AG04450 (cell line): ENCODE measurements around the gene B4GALT1. TPM values are rescaled to one million over a fixed set of nuclear protein-coding genes. Genes with fewer than 3 reads are reported as not detected.
"Not testable (repeated sequence)": the region's sequence is repeated elsewhere in the genome, so short reads cannot be mapped to it uniquely, and the experiment has no call there.

Experiments used
- CTCF ChIA-PET: fragments of 300-600, 350-600 bp; formaldehyde crosslinking; extraction: SDS; loops from one replicate; lab custom pipeline; 2022; ENCODE audit warnings: antibody characterized with exemption, inconsistent platforms; lab: Charles Lee
- POLR2A ChIA-PET: fragments of 350-600 bp; formaldehyde crosslinking; extraction: SDS; loops from one replicate; lab custom pipeline; 2021; ENCODE audit warnings: antibody characterized with exemption, inconsistent platforms; lab: Yijun Ruan, JAX
- DNase-seq: peaks from one replicate; pipeline ENCODE4 v3.0.0-alpha.2; 2011; ENCODE audit warnings: low read depth, low spot score
- H3K27ac ChIP-seq: one replicate; pipeline ENCODE4 v1.5.1; 2012; ENCODE audit warnings: low read depth, low read length, control low read depth
- H3K27me3 ChIP-seq: one replicate; pipeline ENCODE4 v1.6.0; 2012; ENCODE audit warnings: low read length; ENCODE audit not compliant: control insufficient read depth, insufficient read depth
- H3K4me3 ChIP-seq: 2 replicates; pipeline ENCODE4 v1.5.1; 2011; ENCODE audit warnings: mild to moderate bottlenecking, low read depth, low read length, control low read depth
- H3K9me3 ChIP-seq: 2 replicates; pipeline ENCODE4 v1.5.1; 2012; ENCODE audit warnings: low read length; ENCODE audit not compliant: control insufficient read depth, insufficient read depth
- CTCF ChIP-seq: IDR thresholded peaks from 2 replicates; pipeline ENCODE4 v1.5.1; 2011; ENCODE audit warnings: low read depth, low read length, control low read depth, inconsistent platforms
- polyA plus RNA-seq: library from polyadenylated mRNA; depleted of rRNA; stranded (reverse); fragments of >200 nt; gene quantifications from 2 replicates; pipeline ENCODE4 v1.2.3, GENCODE V29; 2011

The B4GALT1 gene
- polyA plus RNA-seq, 1 experiment: 57.0 TPM

GRCh38 chr9:33163433-33164137 is 3.6 kb downstream of the B4GALT1 start:
- POLR2A ChIA-PET: interaction anchor here (1.8 to 2.0 kb wide), 2 partner anchors 13 to 31 kb away, joined by 5 read pairs; no protein-coding TSS in a partner anchor
- TF ChIP-seq CTCF: no peak
- H3K27me3 ChIP-seq: no peaks in the 10 kb centered on the region
- H3K9me3 ChIP-seq: no peaks in the 10 kb centered on the region; the same call in 1 of the 2 replicates
- peak overlapping the region; percentile 88 for H3K27ac ChIP-seq
- DNase-seq: no peak
- CTCF ChIA-PET: interaction anchor here (0.9 kb wide), 1 partner anchor 63 kb away, joined by 3 read pairs; no protein-coding TSS in a partner anchor
- H3K4me3 ChIP-seq: peak overlapping the region; percentile 41

- no peak overlapping the region for H3K4me3 ChIP-seq
- DNase-seq: no peak
- POLR2A ChIA-PET: interaction anchor here (1.8 to 2.0 kb wide), 2 partner anchors 12 to 30 kb away, joined by 5 read pairs; no protein-coding TSS in a partner anchor
- CTCF ChIA-PET: interaction anchor here (0.9 kb wide), 1 partner anchor 63 kb away, joined by 3 read pairs; no protein-coding TSS in a partner anchor
- H3K27me3 ChIP-seq: no peaks in the 10 kb centered on the region
- no peak for TF ChIP-seq CTCF
- peak overlapping the region; percentile 88 for H3K27ac ChIP-seq
- H3K9me3 ChIP-seq: no peaks in the 10 kb centered on the region; the same call in 1 of the 2 replicates
These were observed 4.3 kb downstream of the B4GALT1 start for GRCh38 chr9:33162721-33163311.

GRCh38 chr9:33161589-33162132 is 5.5 kb downstream of the B4GALT1 start:
- H3K9me3 ChIP-seq: no peaks in the 10 kb centered on the region; the same call in 1 of the 2 replicates
- peak overlapping the region; percentile 31; the same call in 1 of the 2 replicates for H3K4me3 ChIP-seq
- ChIA-PET POLR2A (interaction anchor here (0.7 to 1.9 kb wide), 7 partner anchors 11 to 141 kb away, joined by 3 to 13 read pairs (median 5); no protein-coding TSS in a partner anchor), CTCF (interaction anchor here (0.6 to 0.9 kb wide), 2 partner anchors 10 to 35 kb away, joined by 4 to 5 read pairs; no protein-coding TSS in a partner anchor)
- H3K27me3 ChIP-seq: no peaks in the 10 kb centered on the region
- no peak for DNase-seq
- TF ChIP-seq CTCF: no peak
- peak overlapping the region; percentile 95 for H3K27ac ChIP-seq

- no peak for TF ChIP-seq CTCF
- ChIA-PET CTCF (interaction anchor here (0.9 to 1.5 kb wide), 2 partner anchors 10 to 65 kb away, joined by 5 to 6 read pairs; no protein-coding TSS in a partner anchor), POLR2A (interaction anchor here (0.7 to 1.9 kb wide), 4 partner anchors 10 to 65 kb away, joined by 3 to 13 read pairs (median 4); no protein-coding TSS in a partner anchor)
- Histone ChIP-seq H3K9me3 (no peaks in the 10 kb centered on the region), H3K27me3 (no peaks in the 10 kb centered on the region), H3K4me3 (peak overlapping the region; percentile 31), H3K27ac (peak overlapping the region; percentile 95)
- DNase-seq: peak; percentile 90
These were observed 6.0 kb downstream of the B4GALT1 start for GRCh38 chr9:33161011-33161588.

- not testable (repeated sequence) for H3K9me3 ChIP-seq, H3K27me3 ChIP-seq, DNase-seq
- POLR2A ChIA-PET: interaction anchor here (1.5 to 1.9 kb wide), 2 partner anchors 9 to 21 kb away, joined by 5 to 13 read pairs; no protein-coding TSS in a partner anchor
- CTCF ChIA-PET: interaction anchor here (1.5 kb wide), 1 partner anchor 66 kb away, joined by 6 read pairs; no protein-coding TSS in a partner anchor
- peak overlapping the region; percentile 95 for H3K27ac ChIP-seq
- H3K4me3 ChIP-seq: peak overlapping the region; percentile 20
These were observed 6.7 kb downstream of the B4GALT1 start for GRCh38 chr9:33160446-33160845.
